HG03039 (cell line): ENCODE data around the gene PRKCA.

Experiments
- ATAC-seq: cut with Tn5 transposase; IDR thresholded peaks from one replicate; pipeline ENCODE4 v1.9.1; 2021; ENCODE audit warnings: mild to moderate bottlenecking, moderate library complexity; ENCODE audit not compliant: unreplicated experiment

PRKCA gene

GRCh38 chr17:66778531-66779236, 476.3 kb downstream of the PRKCA start:
- no peak for ATAC-seq

GRCh38 chr17:66779237-66779606, 476.8 kb downstream of the PRKCA start:
- no peak for ATAC-seq

- ATAC-seq = no peak
Measured at GRCh38 chr17:66781135-66781534, 478.7 kb downstream of the PRKCA start.

GRCh38 chr17:66782851-66783250, 480.4 kb downstream of the PRKCA start:
- ATAC-seq = no peak

GRCh38 chr17:66783656-66784381, 481.4 kb downstream of the PRKCA start:
- ATAC-seq = no peak

GRCh38 chr17:66784621-66785364, 482.4 kb downstream of the PRKCA start:
- ATAC-seq = no peak

GRCh38 chr17:66786107-66786506, 483.7 kb downstream of the PRKCA start:
- ATAC-seq = no peak

- no peak for ATAC-seq
Measured at GRCh38 chr17:66787914-66788313, 485.5 kb downstream of the PRKCA start.

- ATAC-seq = no peak
Measured at GRCh38 chr17:66789093-66789492, 486.7 kb downstream of the PRKCA start.

- ATAC-seq = no peak
Measured at GRCh38 chr17:66789961-66790437, 487.6 kb downstream of the PRKCA start.

GRCh38 chr17:66790501-66791061, 488.2 kb downstream of the PRKCA start:
- ATAC-seq = no peak

GRCh38 chr17:66791347-66791746, 488.9 kb downstream of the PRKCA start:
- no peak for ATAC-seq

- ATAC-seq = no peak
Measured at GRCh38 chr17:66793814-66794213, 491.4 kb downstream of the PRKCA start.

- no peak for ATAC-seq
Measured at GRCh38 chr17:66795486-66795885, 493.1 kb downstream of the PRKCA start.

GRCh38 chr17:66799849-66800537, 497.6 kb downstream of the PRKCA start:
- no peak for ATAC-seq

GRCh38 chr17:66803474-66803951, 501.1 kb downstream of the PRKCA start:
- no peak for ATAC-seq

GRCh38 chr17:66805567-66805966, 503.2 kb downstream of the PRKCA start:
- ATAC-seq = no peak

GRCh38 chr17:66807182-66807581, 504.8 kb downstream of the PRKCA start:
- ATAC-seq = no peak

- ATAC-seq = no peak
Measured at GRCh38 chr17:66809408-66809807, 507.0 kb downstream of the PRKCA start.

- no peak for ATAC-seq
Measured at GRCh38 chr17:66810951-66811682, 508.7 kb downstream of the PRKCA start.
